Measurements from ENCODE around the gene GPRASP3.

GRCh38 chrX:102712216-102712966 lies 8.2 kb upstream of the GPRASP3 start, which contains the start of gene GPRASP2:
- TF ChIP-seq CTCF (IDR thresholded peaks at IDR 0.05; ENCODE audit: low read depth, low read length, missing input control): no peak
- TF ChIP-seq YY1 (IDR thresholded peaks at IDR 0.05): no peak
- TF ChIP-seq ATF3 (IDR thresholded peaks at IDR 0.05): no peak
- TF ChIP-seq SP1 (IDR thresholded peaks at IDR 0.05): no peak

All from liver (tissue), 3 donors.